ENCODE measurements around the gene NEK11. TPM values are rescaled to one million over a fixed set of nuclear protein-coding genes. Genes with fewer than 3 reads are reported as not detected.

Gene NEK11
- total RNA-seq, 2 donors from 2014 or later: 5.5 to 5.8 TPM

GRCh38 chr3:131091768-131092167 is 65.1 kb downstream of the NEK11 start:
- DNase-seq: no peak
- no peak for TF ChIP-seq CTCF (IDR thresholded peaks at IDR 0.05)
- Histone ChIP-seq H3K27ac (no peak overlapping the region), H3K36me3 (no peaks in the 10 kb centered on the region), H3K9ac (ENCODE audit: low read depth in 2 of 2, low read length in 2 of 2) (no peak overlapping the region), H3K9me3 (no peaks in the 10 kb centered on the region), H3K4me3 (no peak overlapping the region), H3K27me3 (no peaks in the 10 kb centered on the region), H3K4me1 (no peaks in the 10 kb centered on the region)
- intact Hi-C loops (cut with DNase I): no loop called here

- Histone ChIP-seq H3K4me3 (no peak overlapping the region), H3K4me1 (no peaks in the 10 kb centered on the region)
These were observed 81.2 kb downstream of the NEK11 start for GRCh38 chr3:131107637-131108433.

GRCh38 chr3:131109156-131109555 is 82.5 kb downstream of the NEK11 start:
- Histone ChIP-seq H3K9me3 (no peaks in the 10 kb centered on the region), H3K27ac (no peak overlapping the region), H3K4me3 (no peak overlapping the region), H3K4me1 (no peaks in the 10 kb centered on the region), H3K9ac (ENCODE audit: low read depth in 2 of 2, low read length in 2 of 2) (no peak overlapping the region), H3K36me3 (no peaks in the 10 kb centered on the region), H3K27me3 (no peaks in the 10 kb centered on the region)
- DNase-seq: no peak
- intact Hi-C loops (cut with DNase I): no loop called here
- no peak for TF ChIP-seq CTCF (IDR thresholded peaks at IDR 0.05)

More at GRCh38 chr3:131107637-131108433, 81.2 kb downstream of the NEK11 start:
- Histone ChIP-seq H3K27me3 (no peaks in the 10 kb centered on the region), H3K36me3 (no peaks in the 10 kb centered on the region), H3K9ac (ENCODE audit: low read depth in 2 of 2, low read length in 2 of 2) (no peak overlapping the region), H3K9me3 (no peaks in the 10 kb centered on the region), H3K27ac (no peak overlapping the region)
- intact Hi-C loops (cut with DNase I): no loop called here
- TF ChIP-seq CTCF (IDR thresholded peaks at IDR 0.05): no peak
- DNase-seq: no peak

- no peak for DNase-seq
These were observed 83.4 kb downstream of the NEK11 start for GRCh38 chr3:131110087-131110486.

GRCh38 chr3:131114256-131114655 is 87.6 kb downstream of the NEK11 start:
- no peaks in the 10 kb centered on the region for H3K4me1 ChIP-seq
- no peaks in the 10 kb centered on the region for H3K36me3 ChIP-seq
- DNase-seq: no peak
- intact Hi-C loops (cut with DNase I): no loop called here
- H3K9me3 ChIP-seq: no peaks in the 10 kb centered on the region
- no peak overlapping the region for H3K4me3 ChIP-seq
- H3K27me3 ChIP-seq: no peaks in the 10 kb centered on the region
- TF ChIP-seq CTCF (IDR thresholded peaks at IDR 0.05): no peak
- no peak overlapping the region for H3K9ac ChIP-seq (ENCODE audit: low read depth in 2 of 2, low read length in 2 of 2)
- H3K27ac ChIP-seq: no peak overlapping the region

More at GRCh38 chr3:131110087-131110486, 83.4 kb downstream of the NEK11 start:
- Histone ChIP-seq H3K9me3 (no peaks in the 10 kb centered on the region), H3K9ac (ENCODE audit: low read depth in 2 of 2, low read length in 2 of 2) (no peak overlapping the region), H3K36me3 (no peaks in the 10 kb centered on the region), H3K27ac (no peak overlapping the region), H3K4me3 (no peak overlapping the region), H3K4me1 (no peaks in the 10 kb centered on the region), H3K27me3 (no peaks in the 10 kb centered on the region)
- no peak for TF ChIP-seq CTCF (IDR thresholded peaks at IDR 0.05)
- intact Hi-C loops (cut with DNase I): no loop called here

Data from colonic mucosa (tissue), 4 donors.